Activated B cell treated with CpG ODN at 0.5 μM for 24 hours (primary cell): ENCODE results near the gene MREG. TPM values are rescaled to one million over a fixed set of nuclear protein-coding genes. Genes with fewer than 3 reads are reported as not detected.
"Not testable (repeated sequence)": the region's sequence is repeated elsewhere in the genome, so short reads cannot be mapped to it uniquely, and the experiment has no call there.

Source experiments
- ATAC-seq: fragments of 200-7000 bp; cut with Tn5 transposase; one replicate; pipeline ENCODE4 v1.10.0; 2021; ENCODE audit warnings: low read depth, mild to moderate bottlenecking, moderate library complexity
- CTCF ChIA-PET: fragments of 350-600 bp; sonication (Branson Sonifier 250); formaldehyde crosslinking; loops from one replicate; lab custom pipeline; 2021; ENCODE audit warnings: antibody characterized with exemption; lab: Charles Lee
- POLR2A ChIA-PET: fragments of 350-600 bp; sonication (Branson Sonifier 250); formaldehyde crosslinking; loops from one replicate; lab custom pipeline; 2021; ENCODE audit warnings: antibody characterized with exemption; lab: Charles Lee
- DNase-seq: peaks from one replicate; pipeline ENCODE4 v3.0.0; 2022
- H3K27ac Mint-ChIP-seq: one replicate; pipeline ENCODE4 v1.8.0; 2020; ENCODE audit warnings: mixed read lengths
- H3K27me3 Mint-ChIP-seq: one replicate; pipeline ENCODE4 v1.8.0; 2021; ENCODE audit warnings: mixed read lengths
- H3K36me3 Mint-ChIP-seq: one replicate; pipeline ENCODE4 v1.8.0; 2021; ENCODE audit warnings: low read depth, mixed read lengths
- H3K4me1 Mint-ChIP-seq: one replicate; pipeline ENCODE4 v1.8.0; 2021; ENCODE audit warnings: mixed read lengths
- H3K4me3 Mint-ChIP-seq: one replicate; pipeline ENCODE4 v1.8.0; 2020; ENCODE audit warnings: mild to moderate bottlenecking, mixed read lengths
- H3K9me3 Mint-ChIP-seq: one replicate; pipeline ENCODE4 v1.8.0; 2020; ENCODE audit warnings: mixed read lengths
- intact Hi-C: fragments of 100-400 bp; cut with micrococcal nuclease; formaldehyde crosslinking; loops from one replicate; pipeline ENCODE4 v1.15.1; 2024
- total RNA-seq: library from RNA; stranded (reverse); gene quantifications from 2 replicates; pipeline ENCODE4 v1.2.3, GENCODE V29; 2022
- TF ChIP-seq, protein P1 (sequence below): fragments of 200-600 bp; IDR thresholded peaks from one replicate; pipeline ENCODE4 v1.8.0; 2022; ENCODE audit warnings: antibody characterized with exemption, mild to moderate bottlenecking

Gene MREG
- total RNA-seq, 1 donor from 2014 or later, result 16.6 TPM

DNA sequence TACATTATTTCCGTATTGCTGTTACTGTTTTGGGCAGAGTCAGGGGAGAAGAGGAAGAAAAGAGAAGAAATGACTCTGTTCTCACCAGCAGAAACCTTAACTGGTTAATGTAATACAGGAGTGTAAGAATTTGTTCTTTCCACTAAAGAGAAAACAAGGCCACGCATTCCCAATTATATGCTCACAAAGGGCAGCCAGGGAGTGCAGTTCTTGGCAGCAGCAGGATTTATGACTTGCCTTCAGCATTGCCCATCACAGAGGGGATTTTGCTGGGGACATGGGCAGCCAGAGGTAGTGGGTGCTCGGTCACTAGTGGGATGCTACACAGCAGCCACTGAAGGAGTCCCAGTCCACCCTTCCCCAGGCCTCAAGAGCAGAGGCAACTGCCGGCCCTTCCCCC is 18.4 kb downstream of the MREG start:
- H3K9me3 Mint-ChIP-seq, result peaks cover 9% of the 10 kb centered on the region
- intact Hi-C loops, result no loop called here
- CTCF ChIA-PET, result no interaction called here
- H3K27me3 Mint-ChIP-seq, result no peaks in the 10 kb centered on the region
- no peak overlapping the region for H3K27ac Mint-ChIP-seq
- H3K36me3 Mint-ChIP-seq, result peaks cover 64% of the 10 kb centered on the region
- POLR2A ChIA-PET, result no interaction called here
- ATAC-seq (no peak), DNase-seq (no peak)
- TF ChIP-seq, protein P1, sequence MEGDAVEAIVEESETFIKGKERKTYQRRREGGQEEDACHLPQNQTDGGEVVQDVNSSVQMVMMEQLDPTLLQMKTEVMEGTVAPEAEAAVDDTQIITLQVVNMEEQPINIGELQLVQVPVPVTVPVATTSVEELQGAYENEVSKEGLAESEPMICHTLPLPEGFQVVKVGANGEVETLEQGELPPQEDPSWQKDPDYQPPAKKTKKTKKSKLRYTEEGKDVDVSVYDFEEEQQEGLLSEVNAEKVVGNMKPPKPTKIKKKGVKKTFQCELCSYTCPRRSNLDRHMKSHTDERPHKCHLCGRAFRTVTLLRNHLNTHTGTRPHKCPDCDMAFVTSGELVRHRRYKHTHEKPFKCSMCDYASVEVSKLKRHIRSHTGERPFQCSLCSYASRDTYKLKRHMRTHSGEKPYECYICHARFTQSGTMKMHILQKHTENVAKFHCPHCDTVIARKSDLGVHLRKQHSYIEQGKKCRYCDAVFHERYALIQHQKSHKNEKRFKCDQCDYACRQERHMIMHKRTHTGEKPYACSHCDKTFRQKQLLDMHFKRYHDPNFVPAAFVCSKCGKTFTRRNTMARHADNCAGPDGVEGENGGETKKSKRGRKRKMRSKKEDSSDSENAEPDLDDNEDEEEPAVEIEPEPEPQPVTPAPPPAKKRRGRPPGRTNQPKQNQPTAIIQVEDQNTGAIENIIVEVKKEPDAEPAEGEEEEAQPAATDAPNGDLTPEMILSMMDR, result no peak
- H3K4me1 Mint-ChIP-seq, result no peaks in the 10 kb centered on the region
- no peak overlapping the region for H3K4me3 Mint-ChIP-seq

DNA sequence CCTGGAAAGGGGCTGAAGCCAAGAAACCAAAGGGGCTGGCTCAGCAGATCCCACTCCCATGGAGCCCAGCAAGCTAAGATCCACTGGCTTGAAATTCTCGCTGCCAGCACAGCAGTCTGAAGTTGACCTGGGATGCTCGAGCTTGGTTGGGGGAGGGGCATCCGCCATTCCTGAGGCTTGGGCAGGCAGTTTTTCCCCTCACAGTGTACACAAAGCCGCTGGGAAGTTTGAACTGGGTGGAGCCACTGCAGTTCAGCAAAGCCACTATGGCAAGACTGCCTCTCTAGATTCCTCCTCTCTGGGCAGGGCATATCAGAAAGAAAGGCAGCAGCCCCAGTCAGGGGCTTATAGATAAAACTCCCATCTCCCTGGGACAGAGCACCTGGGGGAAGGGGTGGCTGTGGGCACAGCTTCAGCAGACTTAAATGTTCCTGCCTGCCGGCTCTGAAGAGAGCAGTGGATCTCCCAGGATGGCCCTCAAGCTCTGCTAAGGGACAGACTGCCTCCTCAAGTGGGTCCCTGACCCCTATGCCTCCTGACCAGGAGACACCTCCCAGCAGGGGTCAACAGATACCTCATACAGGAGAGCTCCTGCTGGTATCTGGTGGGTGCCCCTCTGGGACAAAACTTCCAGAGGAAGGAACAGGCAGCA is 24.7 kb downstream of the MREG start:
- H3K4me1 Mint-ChIP-seq, H3K27ac Mint-ChIP-seq, CTCF ChIA-PET, H3K4me3 Mint-ChIP-seq, ATAC-seq, H3K27me3 Mint-ChIP-seq, DNase-seq, intact Hi-C loops: not testable (repeated sequence)
- POLR2A ChIA-PET, result interaction anchor here (0.7 kb wide), 1 partner anchor 22 kb away, joined by 3 read pairs; no protein-coding TSS in a partner anchor
- peaks cover 64% of the 10 kb centered on the region for H3K36me3 Mint-ChIP-seq
- H3K9me3 Mint-ChIP-seq, result peaks cover 12% of the 10 kb centered on the region

DNA sequence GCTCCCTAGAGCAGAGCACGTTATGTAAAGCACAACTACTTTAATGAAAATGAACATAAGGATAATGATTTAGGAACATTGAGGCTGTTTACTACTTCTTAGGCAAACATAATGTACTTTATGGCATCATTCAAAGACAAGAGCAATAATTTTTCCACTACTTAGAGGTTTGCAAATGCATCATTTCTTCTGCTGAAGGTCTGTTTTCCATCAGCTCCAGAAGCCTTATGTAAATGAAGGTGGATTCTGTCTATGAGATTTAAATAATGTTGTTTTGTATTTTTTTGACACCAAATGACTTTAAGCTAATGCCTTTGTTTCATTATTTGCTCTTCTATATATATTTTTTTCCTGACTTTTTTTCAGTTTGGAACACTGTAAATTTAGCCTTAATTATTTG is 28.1 kb downstream of the MREG start:
- intact Hi-C loops, result no loop called here
- CTCF ChIA-PET, result interaction anchor here (1.1 kb wide), 1 partner anchor 38 kb away, joined by 4 read pairs; no protein-coding TSS in a partner anchor
- TF ChIP-seq, protein P1, result no peak
- H3K9me3 Mint-ChIP-seq, result peaks cover 7% of the 10 kb centered on the region
- H3K36me3 Mint-ChIP-seq, result peaks cover 37% of the 10 kb centered on the region
- peaks cover 7% of the 10 kb centered on the region for H3K4me1 Mint-ChIP-seq
- POLR2A ChIA-PET, result no interaction called here
- H3K27me3 Mint-ChIP-seq, result no peaks in the 10 kb centered on the region
- no peak for ATAC-seq
- no peak overlapping the region for H3K27ac Mint-ChIP-seq
- DNase-seq, result no peak
- no peak overlapping the region for H3K4me3 Mint-ChIP-seq

DNA sequence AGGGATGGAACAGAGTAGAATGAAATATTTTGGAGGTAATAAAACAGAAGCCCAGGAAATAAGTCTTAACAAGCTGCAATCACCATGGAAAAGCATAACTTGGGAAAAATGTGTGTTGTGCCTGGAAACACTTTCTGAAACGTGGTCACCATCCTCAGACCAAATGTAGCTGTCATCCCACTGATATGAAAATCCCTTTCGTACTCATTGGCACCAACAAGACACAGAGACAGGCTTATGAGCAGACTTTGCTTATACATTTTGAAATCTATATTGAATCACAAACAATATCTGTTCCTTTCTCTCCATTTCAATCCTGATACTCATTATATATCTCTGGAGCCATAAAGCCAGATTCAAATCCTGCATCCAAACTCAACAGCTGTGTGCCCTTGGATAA is 28.7 kb downstream of the MREG start:
- TF ChIP-seq, protein P1, result no peak
- ATAC-seq, result no peak
- Mint-ChIP-seq H3K36me3 (peaks cover 35% of the 10 kb centered on the region), H3K4me1 (peaks cover 7% of the 10 kb centered on the region), H3K27ac (no peak overlapping the region), H3K9me3 (peaks cover 7% of the 10 kb centered on the region), H3K27me3 (no peaks in the 10 kb centered on the region), H3K4me3 (no peak overlapping the region)
- POLR2A ChIA-PET, result no interaction called here
- CTCF ChIA-PET, result no interaction called here
- intact Hi-C loops, result no loop called here
- DNase-seq, result no peak

DNA sequence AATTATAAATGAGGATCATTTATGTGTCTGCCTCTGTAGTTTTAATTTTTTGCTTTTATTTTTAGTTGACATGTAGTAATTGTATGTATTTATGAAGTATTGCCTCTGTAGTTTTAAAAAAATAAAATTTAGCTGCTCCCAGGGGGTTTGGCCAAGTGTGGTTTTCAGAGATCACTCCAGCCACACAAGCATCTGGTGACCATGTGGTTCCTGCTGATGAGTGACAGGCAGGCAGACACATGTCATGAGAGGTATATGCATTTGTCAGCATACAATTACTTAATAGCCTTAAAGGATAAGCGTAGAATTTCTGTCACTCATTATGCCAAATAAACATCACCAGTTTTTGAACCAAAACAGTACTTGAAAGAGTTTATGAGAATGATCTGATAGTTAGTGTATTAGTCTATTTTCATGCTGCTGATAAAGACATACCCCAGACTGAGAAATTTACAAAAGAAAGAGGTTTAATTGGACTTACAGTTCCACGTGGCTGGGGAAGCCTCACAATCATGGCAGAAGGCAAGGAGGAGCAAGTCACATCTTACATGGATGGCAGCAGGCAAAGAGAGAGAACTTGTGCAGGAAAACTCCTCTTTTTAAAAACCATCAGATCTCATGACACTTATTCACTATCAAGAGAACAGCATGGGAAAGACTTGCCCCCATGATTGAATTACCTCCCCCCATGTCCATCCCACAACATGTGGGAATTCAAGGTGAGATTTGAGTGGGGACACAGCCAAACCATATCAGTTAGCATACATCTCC is 29.6 kb downstream of the MREG start:
- peaks cover 28% of the 10 kb centered on the region for H3K36me3 Mint-ChIP-seq
- ATAC-seq (no peak), DNase-seq (no peak)
- no peaks in the 10 kb centered on the region for H3K27me3 Mint-ChIP-seq
- H3K27ac Mint-ChIP-seq, result peak overlapping the region; percentile 50
- ChIA-PET CTCF (no interaction called here), POLR2A (no interaction called here)
- H3K9me3 Mint-ChIP-seq, result peaks cover 7% of the 10 kb centered on the region
- H3K4me1 Mint-ChIP-seq, result peaks cover 7% of the 10 kb centered on the region
- H3K4me3 Mint-ChIP-seq, result no peak overlapping the region
- intact Hi-C loops, result no loop called here
- TF ChIP-seq, protein P1, result no peak
